PC-3 (cell line): ENCODE results near the gene PSMD2. TPM values are rescaled to one million over a fixed set of nuclear protein-coding genes. Genes with fewer than 3 reads are reported as not detected.

ENCODE experiments used
- ATAC-seq: fragments of 200-7000 bp; cut with Tn5 transposase; 2 replicates; pipeline ENCODE4 v1.9.1; 2020; ENCODE audit warnings: mild to moderate bottlenecking, moderate library complexity
- BruUV-seq: library from RNA; stranded (reverse); fragments of 400-500 nt; replicated peaks from 2 replicates; lab custom pipeline; 2021; lab: Mats Ljungman, UMichigan
- CTCF ChIA-PET: fragments of 300-600 bp; sonication (Branson Sonifier 250); formaldehyde crosslinking; loops from one replicate; lab custom pipeline; 2022; ENCODE audit warnings: antibody characterized with exemption; lab: Charles Lee
- POLR2A ChIA-PET: fragments of 300-600 bp; sonication (Branson Sonifier 250); formaldehyde crosslinking; loops from one replicate; lab custom pipeline; 2022; ENCODE audit warnings: antibody characterized with exemption; ENCODE audit not compliant: unreplicated experiment; lab: Charles Lee
- DNase-seq: peaks from one replicate; pipeline ENCODE4 v3.0.0-alpha.2; 2015
- H2AFZ ChIP-seq: fragments of 300-600 bp; sonication (generic); 2 replicates; pipeline ENCODE4 v1.6.0; 2016; ENCODE audit warnings: antibody characterized with exemption, low read length
- H3F3A ChIP-seq: fragments of 300-600 bp; sonication (generic); one replicate; pipeline ENCODE4 v1.6.0; 2017; ENCODE audit warnings: antibody characterized with exemption, low read length, control low read depth, mild to moderate bottlenecking; ENCODE audit not compliant: unreplicated experiment
- H3K27ac ChIP-seq: fragments of 300-600 bp; sonication (generic); 2 replicates; pipeline ENCODE4 v1.5.1; 2016; ENCODE audit warnings: mild to moderate bottlenecking, low read length
- H3K27me3 ChIP-seq: fragments of 300-600 bp; sonication (generic); 2 replicates; pipeline ENCODE4 v1.6.1; 2016; ENCODE audit warnings: low read length, mixed read lengths
- H3K36me3 ChIP-seq: fragments of 300-600 bp; sonication (generic); 2 replicates; pipeline ENCODE4 v1.6.1; 2016; ENCODE audit warnings: low read depth, mixed run types, low read length, mixed read lengths
- H3K4me1 ChIP-seq: fragments of 300-600 bp; sonication (generic); 2 replicates; pipeline ENCODE4 v1.5.1; 2016; ENCODE audit warnings: low read length; ENCODE audit not compliant: insufficient read depth
- H3K4me2 ChIP-seq: fragments of 300-600 bp; sonication (generic); 2 replicates; pipeline ENCODE4 v1.6.0; 2016; ENCODE audit warnings: low read length
- H3K4me3 ChIP-seq: fragments of 300-600 bp; sonication (generic); 2 replicates; pipeline ENCODE4 v1.5.1; 2016; ENCODE audit warnings: mild to moderate bottlenecking, low read length, mixed read lengths
- H3K79me2 ChIP-seq: fragments of 300-600 bp; sonication (generic); 2 replicates; pipeline ENCODE4 v1.6.1; 2017; ENCODE audit warnings: low read length, mixed read lengths
- H3K9ac ChIP-seq: fragments of 300-600 bp; sonication (generic); 2 replicates; pipeline ENCODE4 v1.6.0; 2016; ENCODE audit warnings: mild to moderate bottlenecking, low read length
- H3K9me2 ChIP-seq: fragments of 300-600 bp; sonication (generic); replicated peaks from 2 replicates; pipeline ENCODE4 v1.6.1; 2016; ENCODE audit warnings: mixed run types, low read length, mixed read lengths
- H3K9me3 ChIP-seq: fragments of 300-600 bp; sonication (generic); 2 replicates; pipeline ENCODE4 v1.6.1; 2016; ENCODE audit warnings: low read length, mixed read lengths
- H4K20me1 ChIP-seq: fragments of 300-600 bp; sonication (generic); 2 replicates; pipeline ENCODE4 v1.6.1; 2016; ENCODE audit warnings: low read length, mixed read lengths
- CTCF ChIP-seq: fragments of 300-600 bp; sonication (generic); conservative IDR thresholded peaks from 2 replicates; pipeline ENCODE4 v1.5.1; 2017; ENCODE audit warnings: antibody characterized with exemption, low read depth, mild to moderate bottlenecking, low read length
- EZH2 ChIP-seq: fragments of 300-600 bp; sonication (generic); IDR thresholded peaks from one replicate; pipeline ENCODE4 v1.6.1; 2017; ENCODE audit warnings: antibody characterized with exemption, mild to moderate bottlenecking, low read length; ENCODE audit not compliant: unreplicated experiment
- EZH2phosphoT487 ChIP-seq: fragments of 300-600 bp; sonication (generic); IDR thresholded peaks from 2 replicates; pipeline ENCODE4 v1.6.1; 2018; ENCODE audit warnings: mild to moderate bottlenecking, antibody characterized with exemption, low read length, borderline replicate concordance
- intact Hi-C: fragments of 100-400 bp; cut with micrococcal nuclease; formaldehyde crosslinking; loops from 2 replicates; pipeline ENCODE4 v1.9.0; 2023
- total RNA-seq: library from RNA; depleted of rRNA; stranded (reverse); fragments of >200 nt; gene quantifications from 2 replicates; pipeline ENCODE4 v1.2.3, GENCODE V29; 2014

The PSMD2 gene
- total RNA-seq, 1 experiment from 2014 or later = 1,057 TPM

- Histone ChIP-seq H3K79me2 (no peaks in the 10 kb centered on the region), H3K4me3 (no peak overlapping the region), H2AFZ (no peak overlapping the region), H3F3A (no peaks in the 10 kb centered on the region), H3K9me2 (no peaks in the 10 kb centered on the region), H3K27me3 (no peaks in the 10 kb centered on the region), H3K4me1 (peaks cover 3% of the 10 kb centered on the region; the same call in 1 of the 2 replicates), H3K27ac (no peak overlapping the region), H4K20me1 (no peaks in the 10 kb centered on the region), H3K9ac (no peak overlapping the region), H3K4me2 (no peak overlapping the region), H3K36me3 (no peaks in the 10 kb centered on the region), H3K9me3 (no peaks in the 10 kb centered on the region)
- TF ChIP-seq EZH2 = no peak
- peak; percentile 82 for TF ChIP-seq CTCF
- no peak for TF ChIP-seq EZH2phosphoT487
- BruUV-seq = no TSS peak
- peak; percentile 96 for ATAC-seq
- CTCF ChIA-PET = interaction anchor here (1.0 kb wide), 2 partner anchors 25 to 26 kb away, joined by 3 to 5 read pairs; no protein-coding TSS in a partner anchor
- intact Hi-C loops = loop anchor here (1.0 to 5.0 kb wide), 2 partner anchors 17 to 33 kb away; partner anchors contain the start of gene EIF4G1
- POLR2A ChIA-PET = no interaction called here
- DNase-seq = peak; percentile 86
Observed at GRCh38 chr3:184345317-184346144, 46.5 kb downstream of the PSMD2 start.

GRCh38 chr3:184346480-184347190 lies 47.6 kb downstream of the PSMD2 start:
- Histone ChIP-seq H3K27me3 (no peaks in the 10 kb centered on the region), H4K20me1 (no peaks in the 10 kb centered on the region), H3K4me3 (no peak overlapping the region), H3K79me2 (no peaks in the 10 kb centered on the region), H3K4me2 (no peak overlapping the region), H3K4me1 (peaks cover 3% of the 10 kb centered on the region; the same call in 1 of the 2 replicates), H3K9me2 (no peaks in the 10 kb centered on the region), H3K9me3 (no peaks in the 10 kb centered on the region), H3K27ac (no peak overlapping the region), H3K36me3 (no peaks in the 10 kb centered on the region; the same call in 1 of the 2 replicates), H2AFZ (no peak overlapping the region), H3K9ac (no peak overlapping the region), H3F3A (no peaks in the 10 kb centered on the region)
- ChIA-PET POLR2A (no interaction called here), CTCF (no interaction called here)
- DNase-seq = no peak
- BruUV-seq = no TSS peak
- intact Hi-C loops = loop anchor here (5.0 kb wide), 1 partner anchor 34 kb away; the partner anchor contains the start of gene EIF4G1
- no peak for ATAC-seq
- no peak for TF ChIP-seq CTCF
- TF ChIP-seq EZH2 = no peak
- TF ChIP-seq EZH2phosphoT487 = no peak
